Right lung (tissue), 10 donors: ENCODE results near the gene LTK. TPM values are rescaled to one million over a fixed set of nuclear protein-coding genes. Genes with fewer than 3 reads are reported as not detected.

ENCODE experiments used
- DNase-seq, 2 donors: peaks; one replicate each; pipeline ENCODE4 v3.0.0-alpha.2; 2013
- long read RNA-seq, 8 donors: transcript quantifications; one replicate each; lab custom pipeline, GENCODE V29; 2026
- polyA plus RNA-seq, 5 donors: library from polyadenylated mRNA; unstranded; fragments of 120-200 nt; gene quantifications; one replicate each; pipeline versions ENCODE4 v1.2.1 to v1.2.3, GENCODE V29; 2013; ENCODE audit warnings: inconsistent platforms in 1 of 5, low replicate concordance in 1 of 5; ENCODE audit not compliant: insufficient read length in 5 of 5, insufficient read depth in 1 of 5

LTK gene
- polyA plus RNA-seq, result 1 to 10 TPM; 1.8 to 3.7 (median 2.9) TPM
- long read RNA-seq, donor 1, result 0 reads
- long read RNA-seq, donor 2, result 0 reads
- long read RNA-seq, donor 3, result 0 reads
- long read RNA-seq, donor 4, result 0 reads
- long read RNA-seq, donor 5, result 0 reads
- long read RNA-seq, donor 6, result 0 reads
- long read RNA-seq, donor 7, result 0 reads
- long read RNA-seq, donor 8, result 0 reads

GRCh38 chr15:41513506-41514227 is at the start of gene LTK:
LTK (minus strand) TSS chr15:41513827; CDS start chr15:41513709, 118 bp downstream.
- peak in 1 of 2 donors; percentile 46 for DNase-seq

GRCh38 chr15:41562784-41563198 is 49.2 kb upstream of the LTK start:
- no peak for DNase-seq

- no peak for DNase-seq
Observed at GRCh38 chr15:41562244-41562643, 48.6 kb upstream of the LTK start.

- DNase-seq, result no peak
Observed at GRCh38 chr15:41561777-41562145, 48.1 kb upstream of the LTK start.

GRCh38 chr15:41561104-41561776 is 47.6 kb upstream of the LTK start:
- DNase-seq, result no peak

- DNase-seq, result no peak
Observed at GRCh38 chr15:41560572-41560874, 46.9 kb upstream of the LTK start.

- DNase-seq, result no peak
Observed at GRCh38 chr15:41559239-41559782, 45.7 kb upstream of the LTK start.

- no peak for DNase-seq
Observed at GRCh38 chr15:41558400-41559238, 45.0 kb upstream of the LTK start, which contains the start of gene TYRO3. TYRO3 (plus strand) TSS chr15:41559212; CDS start chr15:41559258, 46 bp downstream.

- peak; percentile 76 to 80 for DNase-seq
Observed at GRCh38 chr15:41557673-41558399, 44.2 kb upstream of the LTK start.

- DNase-seq, result no peak
Observed at GRCh38 chr15:41556677-41557076, 43.0 kb upstream of the LTK start.

GRCh38 chr15:41554915-41555314 is 41.3 kb upstream of the LTK start:
- DNase-seq, result no peak

GRCh38 chr15:41554343-41554742 is 40.7 kb upstream of the LTK start:
- DNase-seq, result no peak

GRCh38 chr15:41553731-41554130 is 40.1 kb upstream of the LTK start:
- no peak for DNase-seq

GRCh38 chr15:41550066-41550775 is 36.6 kb upstream of the LTK start:
- no peak for DNase-seq

- DNase-seq, result no peak
Observed at GRCh38 chr15:41546851-41547786, 33.5 kb upstream of the LTK start.

GRCh38 chr15:41545218-41545617 is 31.6 kb upstream of the LTK start:
- DNase-seq, result no peak

GRCh38 chr15:41544650-41545015 is 31.0 kb upstream of the LTK start:
- no peak for DNase-seq

GRCh38 chr15:41543521-41543870 is 29.9 kb upstream of the LTK start:
- DNase-seq, result no peak

GRCh38 chr15:41536866-41537265 is 23.2 kb upstream of the LTK start:
- DNase-seq, result no peak
